ENCODE results near the gene ZNF385A. TPM values are rescaled to one million over a fixed set of nuclear protein-coding genes. Genes with fewer than 3 reads are reported as not detected.

Gene ZNF385A
- total and polyA plus RNA-seq, 2 of the 13 experiments (the other 11 are each of a cell fraction or from before 2014, with no cell fraction given): 0.44 to 0.67 TPM

- no TSS peak for BruUV-seq (replicated peaks)
- no peak overlapping the region for H3K27ac ChIP-seq (ENCODE audit: extremely low read length, insufficient read depth, low read length)
- H3K27me3 ChIP-seq (ENCODE audit: control insufficient read depth in 1 of 2, insufficient read depth in 2 of 2, low read length in 2 of 2): peaks cover 0 to 12% of the 10 kb centered on the region in 2 experiments; a peak in 2 of 5 replicates
- H4K20me1 ChIP-seq (ENCODE audit: insufficient read depth, low read length): no peaks in the 10 kb centered on the region
- H3K9ac ChIP-seq (ENCODE audit: insufficient read depth, low read depth, low read length): no peak overlapping the region
- H3K4me1 ChIP-seq (ENCODE audit: insufficient read depth, low read length): peaks cover 13% of the 10 kb centered on the region
- 44% methylated on average over 7 of the region's 9 CpGs for WGBS (ENCODE audit: low lambda C conversion rate)
- H3K36me3 ChIP-seq (replicated peaks in 1 of 2; ENCODE audit: control insufficient read depth in 1 of 2, insufficient read depth in 2 of 2, low read length in 2 of 2): no peaks in the 10 kb centered on the region
- TF ChIP-seq ZNF766 (CRISPR knock-in tag; IDR thresholded peaks at IDR 0.05; ENCODE audit: borderline replicate concordance): no peak
- TF ChIP-seq THAP7 (CRISPR knock-in tag; IDR thresholded peaks at IDR 0.05): no peak
- no peak for TF ChIP-seq ZNF543 (CRISPR knock-in tag; IDR thresholded peaks at IDR 0.05)
- no peak for TF ChIP-seq ZNF3 (CRISPR knock-in tag; IDR thresholded peaks at IDR 0.05)
- TF ChIP-seq XRCC5 (optimal IDR thresholded peaks at IDR 0.05; ENCODE audit: low read length): no peak
- no peak for TF ChIP-seq ZSCAN22 (CRISPR knock-in tag; IDR thresholded peaks at IDR 0.05)
- no peak for TF ChIP-seq ZNF180 (CRISPR knock-in tag; IDR thresholded peaks at IDR 0.05; ENCODE audit: borderline replicate concordance, low read depth)
- no peak for TF ChIP-seq AFF4 (CRISPR knock-in tag; IDR thresholded peaks at IDR 0.05)
- TF ChIP-seq ZNF510 (CRISPR knock-in tag; IDR thresholded peaks at IDR 0.05; ENCODE audit: low read depth): no peak
- no peak for TF ChIP-seq ZNF816 (CRISPR knock-in tag; IDR thresholded peaks at IDR 0.05; ENCODE audit: borderline replicate concordance)
- no peak overlapping the region for H3K4me3 ChIP-seq (replicated peaks in 1 of 3; ENCODE audit: insufficient read depth in 1 of 3, low read depth in 2 of 3, low read length in 3 of 3)
- no peak overlapping the region for H2AFZ ChIP-seq (ENCODE audit: low read length)
- H3K9me3 ChIP-seq (ENCODE audit: low read length): no peaks in the 10 kb centered on the region
- no peak overlapping the region for H3K4me2 ChIP-seq (ENCODE audit: low read depth, low read length)
- ATAC-seq (no peak), FAIRE-seq (no peak), DNase-seq (ENCODE audit: low spot score) (no peak)
- H3K79me2 ChIP-seq (ENCODE audit: insufficient read depth, low read length): no peaks in the 10 kb centered on the region
- in situ Hi-C loops (cut with HindIII; ENCODE audit: extremely low pct_ligation_motif_present, low pct_unique_long_range_greater_than_20kb) (no loop called here), intact Hi-C loops (cut with micrococcal nuclease; ENCODE audit: unreplicated experiment) (no loop called here)
- ChIA-PET CTCF (ENCODE audit: low intra/inter-chr PET ratio, low total read pairs) (no interaction called here), POLR2A (no interaction called here)
These were observed 47.6 kb upstream of the ZNF385A start for GRCh38 chr12:54431911-54432814.

Data from HepG2 (cell line).